Measurements from ENCODE around the gene DUOX1.
A peak's percentile ranks its signal among the peaks of the same experiment; 100 is the strongest.

Gene DUOX1

GRCh38 chr15:45171912-45172311 lies 42.1 kb downstream of the DUOX1 start:
- Mint-ChIP-seq H3K9me3 (no peaks in the 10 kb centered on the region), H3K27me3 (ENCODE audit: low read depth) (peaks cover 3% of the 10 kb centered on the region), H3K36me3 (ENCODE audit: low read depth) (peaks cover 35% of the 10 kb centered on the region), H3K27ac (no peak overlapping the region), H3K4me1 (no peaks in the 10 kb centered on the region), H3K4me3 (no peak overlapping the region)
- no peak for TF ChIP-seq CTCF (IDR thresholded peaks at IDR 0.05; ENCODE audit: unreplicated experiment in 3 of 3)

GRCh38 chr15:45174069-45174468 lies 44.3 kb downstream of the DUOX1 start:
- TF ChIP-seq CTCF (IDR thresholded peaks at IDR 0.05; ENCODE audit: unreplicated experiment in 3 of 3) = no peak
- H3K9me3 Mint-ChIP-seq = no peaks in the 10 kb centered on the region
- no peak overlapping the region for H3K4me3 Mint-ChIP-seq
- H3K27ac Mint-ChIP-seq = no peak overlapping the region
- H3K4me1 Mint-ChIP-seq = no peaks in the 10 kb centered on the region
- peaks cover 46% of the 10 kb centered on the region for H3K36me3 Mint-ChIP-seq (ENCODE audit: low read depth)
- peaks cover 3% of the 10 kb centered on the region for H3K27me3 Mint-ChIP-seq (ENCODE audit: low read depth)

DNA sequence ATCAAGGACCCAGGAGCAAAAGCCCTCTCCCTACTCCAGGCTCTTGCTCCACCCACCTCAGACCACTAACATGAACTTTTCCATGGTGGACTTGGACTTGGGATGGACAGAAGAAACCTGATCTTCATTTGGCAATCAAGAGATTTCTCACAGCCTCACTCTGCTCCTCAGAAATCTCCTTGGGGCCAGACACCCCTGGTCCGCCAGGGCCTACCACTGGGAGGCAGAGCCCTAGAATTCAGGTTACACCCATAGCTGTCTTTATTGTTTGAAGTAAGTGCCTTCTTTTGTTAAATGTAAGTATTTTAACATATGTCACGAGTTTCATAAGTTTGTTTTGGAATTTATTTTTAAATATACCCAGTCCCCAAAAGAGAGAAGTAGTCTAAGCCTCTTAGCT lies 44.8 kb downstream of the DUOX1 start:
- Mint-ChIP-seq H3K36me3 (ENCODE audit: low read depth) (peaks cover 46% of the 10 kb centered on the region), H3K4me1 (no peaks in the 10 kb centered on the region), H3K27me3 (ENCODE audit: low read depth) (peaks cover 3% of the 10 kb centered on the region), H3K27ac (no peak overlapping the region), H3K4me3 (no peak overlapping the region), H3K9me3 (no peaks in the 10 kb centered on the region)
- TF ChIP-seq CTCF (IDR thresholded peaks at IDR 0.05; ENCODE audit: unreplicated experiment in 3 of 3) = no peak

DNA sequence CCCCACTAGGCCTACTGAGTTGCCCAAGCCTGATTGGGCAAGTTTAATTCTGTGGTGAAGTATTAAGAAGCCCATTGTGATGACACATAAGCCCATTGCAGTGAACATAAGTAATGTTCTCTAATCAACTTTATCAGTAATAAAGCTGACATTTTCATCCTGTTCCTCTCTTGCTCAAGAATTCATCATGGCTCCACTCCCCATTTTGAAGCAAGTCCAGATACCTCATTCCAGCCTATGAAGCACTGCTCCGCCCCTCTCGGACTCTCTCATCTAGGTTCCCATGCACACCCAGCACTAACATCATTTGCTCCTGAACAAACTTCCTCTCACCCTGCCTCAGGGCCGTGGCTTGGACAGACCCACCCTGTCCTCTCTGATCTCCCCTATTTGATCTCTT lies 47.5 kb downstream of the DUOX1 start:
- H3K36me3 Mint-ChIP-seq (ENCODE audit: low read depth) = peaks cover 51% of the 10 kb centered on the region
- peaks cover 18% of the 10 kb centered on the region for H3K4me1 Mint-ChIP-seq
- H3K27ac Mint-ChIP-seq = no peak overlapping the region
- no peaks in the 10 kb centered on the region for H3K9me3 Mint-ChIP-seq
- no peak for TF ChIP-seq CTCF (IDR thresholded peaks at IDR 0.05; ENCODE audit: unreplicated experiment in 3 of 3)
- H3K27me3 Mint-ChIP-seq (ENCODE audit: low read depth) = peaks cover 3% of the 10 kb centered on the region
- H3K4me3 Mint-ChIP-seq = no peak overlapping the region

DNA sequence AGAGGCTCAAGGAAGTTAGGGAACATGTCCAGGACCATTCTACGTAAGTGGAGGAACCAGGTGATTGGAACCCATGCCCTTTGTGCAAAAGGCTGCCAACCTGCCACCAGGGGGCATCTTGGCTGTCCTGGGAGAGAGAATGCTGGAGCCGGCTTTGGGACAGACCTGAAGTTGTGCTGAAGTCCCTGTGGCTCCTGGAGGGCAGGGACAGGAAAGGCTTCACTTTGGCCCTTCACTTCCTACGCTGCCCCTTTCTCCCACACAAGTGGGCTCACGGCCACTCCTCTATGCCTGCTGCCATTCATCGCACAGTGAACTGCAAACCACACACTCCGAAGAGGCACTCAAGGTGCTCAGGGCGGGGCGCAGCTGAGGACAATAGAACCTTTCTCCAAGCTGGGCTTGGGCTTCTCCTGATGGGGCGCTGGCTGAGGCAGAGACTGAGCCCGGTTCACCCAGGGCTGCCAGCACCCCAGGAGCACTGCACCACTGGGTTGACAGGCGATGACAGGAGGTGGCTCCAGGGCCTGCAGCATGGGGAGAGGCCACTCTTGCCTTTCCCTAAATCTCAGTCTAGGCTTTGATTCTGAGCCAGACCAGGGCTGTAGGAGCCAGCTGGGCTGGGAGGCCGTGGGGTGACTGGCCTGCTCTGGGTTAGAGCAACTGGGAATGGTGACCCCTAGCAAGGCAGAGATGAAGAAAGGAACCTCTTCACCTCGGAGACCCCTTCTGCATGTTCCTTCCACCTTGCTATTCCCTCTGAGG lies 49.6 kb downstream of the DUOX1 start:
- no peaks in the 10 kb centered on the region for H3K27me3 Mint-ChIP-seq (ENCODE audit: low read depth)
- no peaks in the 10 kb centered on the region for H3K9me3 Mint-ChIP-seq
- H3K36me3 Mint-ChIP-seq (ENCODE audit: low read depth) = peaks cover 40% of the 10 kb centered on the region
- peaks cover 28% of the 10 kb centered on the region for H3K4me1 Mint-ChIP-seq
- TF ChIP-seq CTCF (IDR thresholded peaks at IDR 0.05; ENCODE audit: unreplicated experiment in 3 of 3) = peak; percentile 20 to 43 (median 22)
- H3K4me3 Mint-ChIP-seq = no peak overlapping the region
- no peak overlapping the region for H3K27ac Mint-ChIP-seq

DNA sequence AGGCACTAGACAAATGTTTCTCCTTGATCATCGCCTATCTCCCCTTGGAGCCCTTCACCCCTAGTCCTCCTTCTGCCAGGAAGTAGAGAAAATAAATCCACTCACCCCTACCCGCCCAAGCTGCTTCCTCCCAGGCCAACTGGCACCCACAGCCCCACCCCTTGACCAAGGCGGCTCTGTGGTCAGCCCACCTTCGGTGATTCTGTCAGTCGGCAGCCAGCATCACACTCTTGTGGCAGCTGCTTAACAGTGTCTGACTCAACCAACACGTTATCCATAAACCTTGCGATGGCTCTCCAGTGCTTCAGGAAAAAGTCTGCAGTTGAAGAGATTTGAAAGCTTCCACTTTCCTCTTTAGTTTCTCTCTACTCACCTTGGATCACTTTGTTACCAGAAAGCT lies 50.4 kb downstream of the DUOX1 start:
- H3K4me1 Mint-ChIP-seq = peaks cover 33% of the 10 kb centered on the region
- TF ChIP-seq CTCF (IDR thresholded peaks at IDR 0.05; ENCODE audit: unreplicated experiment in 3 of 3) = no peak
- no peak overlapping the region for H3K4me3 Mint-ChIP-seq
- H3K9me3 Mint-ChIP-seq = no peaks in the 10 kb centered on the region
- H3K27me3 Mint-ChIP-seq (ENCODE audit: low read depth) = no peaks in the 10 kb centered on the region
- peaks cover 34% of the 10 kb centered on the region for H3K36me3 Mint-ChIP-seq (ENCODE audit: low read depth)
- H3K27ac Mint-ChIP-seq = no peak overlapping the region
